ENCODE measurements around the gene PCDHA3. TPM values are rescaled to one million over a fixed set of nuclear protein-coding genes. Genes with fewer than 3 reads are reported as not detected.
A peak's percentile ranks its signal among the peaks of the same experiment; 100 is the strongest.
"Not testable (repeated sequence)": the region's sequence is repeated elsewhere in the genome, so short reads cannot be mapped to it uniquely, and the experiment has no call there.

Gene PCDHA3
- total and polyA plus RNA-seq, 5 experiments from 2014 or later = not detected

GRCh38 chr5:140848139-140849102 lies 47.6 kb downstream of the PCDHA3 start, which contains the start of gene PCDHA9:
Gene PCDHA9, plus strand, starts transcription at chr5:140848382. Its CDS starts 114 bp downstream, at chr5:140848496.
- H3K4me1 Mint-ChIP-seq, DNase-seq, H3K4me3 Mint-ChIP-seq, ATAC-seq, H3K27ac Mint-ChIP-seq, POLR2A ChIA-PET: not testable (repeated sequence)
- H3K9me3 Mint-ChIP-seq = peaks cover 0 to 45% (median 14%) of the 10 kb centered on the region in 9 donors
- H3K27me3 Mint-ChIP-seq = peaks cover 7 to 37% (median 26%) of the 10 kb centered on the region in 5 donors
- H3K36me3 Mint-ChIP-seq = peaks cover 3 to 19% (median 9%) of the 10 kb centered on the region in 3 donors

- peaks cover 7 to 39% (median 28%) of the 10 kb centered on the region in 5 donors for H3K27me3 Mint-ChIP-seq
- peaks cover 0 to 44% (median 13%) of the 10 kb centered on the region in 9 donors for H3K9me3 Mint-ChIP-seq
- H3K4me3 Mint-ChIP-seq, ATAC-seq, DNase-seq, POLR2A ChIA-PET, H3K4me1 Mint-ChIP-seq: not testable (repeated sequence)
- peak overlapping the region in 1 of 10 donors; percentile 34 for H3K27ac Mint-ChIP-seq
- H3K36me3 Mint-ChIP-seq = peaks cover 5 to 21% (median 6%) of the 10 kb centered on the region in 3 donors
These were observed 49.2 kb downstream of the PCDHA3 start for GRCh38 chr5:140849831-140850634.

Other genes starting within 250 kb of the PCDHA3 start
- gene SRA1, start 243.6 kb upstream of the PCDHA3 start, total RNA-seq = 10 to 100 TPM; 27.8 to 28.3 TPM
- gene SRA1, start 243.6 kb upstream of the PCDHA3 start, polyA plus RNA-seq = 10 to 100 TPM; 26.7 to 37.5 (median 37.1) TPM
- gene APBB3, start 236.5 kb upstream of the PCDHA3 start, total RNA-seq = 10 to 100 TPM; 75.6 to 77.5 TPM
- gene APBB3, start 236.5 kb upstream of the PCDHA3 start, polyA plus RNA-seq = 1 to 10 TPM; 2.5 to 4.6 (median 3.7) TPM
- 10 to 100 TPM; 53.6 to 58.3 TPM for gene SLC35A4, start 236.2 kb upstream of the PCDHA3 start, total RNA-seq
- 100 to 1,000 TPM in 2 of 3 donors, 10 to 100 TPM in 1; 92.8 to 142 (median 113) TPM for gene SLC35A4, start 236.2 kb upstream of the PCDHA3 start, polyA plus RNA-seq
- gene CD14, start 167.9 kb upstream of the PCDHA3 start, total RNA-seq = 1 to 10 TPM; 4.5 to 4.6 TPM
- 1 to 10 TPM; 1.5 to 3.1 (median 2.1) TPM for gene CD14, start 167.9 kb upstream of the PCDHA3 start, polyA plus RNA-seq
- gene TMCO6, start 161.6 kb upstream of the PCDHA3 start, total RNA-seq = 10 to 100 TPM; 46.3 to 55.8 TPM
- 10 to 100 TPM; 11.5 to 20.5 (median 13.9) TPM for gene TMCO6, start 161.6 kb upstream of the PCDHA3 start, polyA plus RNA-seq
- 10 to 100 TPM; 43.6 to 44.3 TPM for gene NDUFA2, start 153.4 kb upstream of the PCDHA3 start, total RNA-seq
- gene NDUFA2, start 153.4 kb upstream of the PCDHA3 start, polyA plus RNA-seq = 100 to 1,000 TPM; 137 to 167 (median 160) TPM
- 100 to 1,000 TPM; 178 TPM for gene IK, start 153.2 kb upstream of the PCDHA3 start, total RNA-seq
- 100 to 1,000 TPM; 168 to 207 (median 200) TPM for gene IK, start 153.2 kb upstream of the PCDHA3 start, polyA plus RNA-seq
- gene WDR55, start 136.2 kb upstream of the PCDHA3 start, total RNA-seq = 10 to 100 TPM; 46.2 to 47.7 TPM
- gene WDR55, start 136.2 kb upstream of the PCDHA3 start, polyA plus RNA-seq = 10 to 100 TPM in 1 of 3 donors, 1 to 10 TPM in 2; 9.2 to 15.6 (median 9.6) TPM
- 1 to 10 TPM; 3.4 to 3.7 TPM for gene DND1, start 127.5 kb upstream of the PCDHA3 start, total RNA-seq
- gene DND1, start 127.5 kb upstream of the PCDHA3 start, polyA plus RNA-seq = under 1 TPM in 1 of 3 donors, not detected in 2; 0.17 TPM
- 10 to 100 TPM; 83.6 to 84.1 TPM for gene HARS1, start 109.7 kb upstream of the PCDHA3 start, total RNA-seq
- gene HARS1, start 109.7 kb upstream of the PCDHA3 start, polyA plus RNA-seq = 10 to 100 TPM; 63.2 to 77.5 (median 65.3) TPM
- gene HARS2, start 109.6 kb upstream of the PCDHA3 start, total RNA-seq = 10 to 100 TPM; 63.5 to 68.0 TPM
- 10 to 100 TPM; 15.4 to 24.6 (median 20.1) TPM for gene HARS2, start 109.6 kb upstream of the PCDHA3 start, polyA plus RNA-seq
- gene ZMAT2, start 100.6 kb upstream of the PCDHA3 start, total RNA-seq = 10 to 100 TPM; 55.8 to 59.6 TPM
- gene ZMAT2, start 100.6 kb upstream of the PCDHA3 start, polyA plus RNA-seq = 10 to 100 TPM; 64.2 to 81.3 (median 77.0) TPM
- gene PCDHA1, start 14.9 kb upstream of the PCDHA3 start, total RNA-seq = not detected
- gene PCDHA1, start 14.9 kb upstream of the PCDHA3 start, polyA plus RNA-seq = not detected
- gene PCDHA2, start 6.2 kb upstream of the PCDHA3 start, total RNA-seq = not detected
- gene PCDHA2, start 6.2 kb upstream of the PCDHA3 start, polyA plus RNA-seq = not detected
- not detected for gene PCDHA4, start 6.0 kb downstream of the PCDHA3 start, total RNA-seq
- gene PCDHA4, start 6.0 kb downstream of the PCDHA3 start, polyA plus RNA-seq = not detected
- gene PCDHA5, start 20.6 kb downstream of the PCDHA3 start, total RNA-seq = not detected
- gene PCDHA5, start 20.6 kb downstream of the PCDHA3 start, polyA plus RNA-seq = not detected
- gene PCDHA6, start 26.9 kb downstream of the PCDHA3 start, total RNA-seq = not detected
- gene PCDHA6, start 26.9 kb downstream of the PCDHA3 start, polyA plus RNA-seq = not detected
- not detected for gene PCDHA7, start 33.2 kb downstream of the PCDHA3 start, total RNA-seq
- not detected for gene PCDHA7, start 33.2 kb downstream of the PCDHA3 start, polyA plus RNA-seq
- gene PCDHA8, start 40.1 kb downstream of the PCDHA3 start, total RNA-seq = not detected
- gene PCDHA8, start 40.1 kb downstream of the PCDHA3 start, polyA plus RNA-seq = not detected
- gene PCDHA9, start 47.3 kb downstream of the PCDHA3 start, total RNA-seq = not detected
- gene PCDHA9, start 47.3 kb downstream of the PCDHA3 start, polyA plus RNA-seq = not detected
- gene PCDHA10, start 54.8 kb downstream of the PCDHA3 start, total RNA-seq = not detected
- not detected for gene PCDHA10, start 54.8 kb downstream of the PCDHA3 start, polyA plus RNA-seq
- gene PCDHA11, start 67.9 kb downstream of the PCDHA3 start, total RNA-seq = not detected
- gene PCDHA11, start 67.9 kb downstream of the PCDHA3 start, polyA plus RNA-seq = not detected
- not detected for gene PCDHA12, start 74.3 kb downstream of the PCDHA3 start, total RNA-seq
- gene PCDHA12, start 74.3 kb downstream of the PCDHA3 start, polyA plus RNA-seq = not detected
- gene PCDHA13, start 81.1 kb downstream of the PCDHA3 start, total RNA-seq = not detected
- gene PCDHA13, start 81.1 kb downstream of the PCDHA3 start, polyA plus RNA-seq = not detected
- gene PCDHAC1, start 125.2 kb downstream of the PCDHA3 start, total RNA-seq = not detected
- gene PCDHAC1, start 125.2 kb downstream of the PCDHA3 start, polyA plus RNA-seq = not detected
- gene PCDHAC2, start 165.4 kb downstream of the PCDHA3 start, total RNA-seq = not detected
- not detected for gene PCDHAC2, start 165.4 kb downstream of the PCDHA3 start, polyA plus RNA-seq